ENCODE results near the gene CCDC150. TPM values are rescaled to one million over a fixed set of nuclear protein-coding genes. Genes with fewer than 3 reads are reported as not detected.
"Not testable (repeated sequence)": the region's sequence is repeated elsewhere in the genome, so short reads cannot be mapped to it uniquely, and the experiment has no call there.

Gene CCDC150
- total and polyA plus RNA-seq, 2 donors (not counting 1 experiment from before 2014, with no cell fraction given) = 0.70 to 4.9 TPM

DNA sequence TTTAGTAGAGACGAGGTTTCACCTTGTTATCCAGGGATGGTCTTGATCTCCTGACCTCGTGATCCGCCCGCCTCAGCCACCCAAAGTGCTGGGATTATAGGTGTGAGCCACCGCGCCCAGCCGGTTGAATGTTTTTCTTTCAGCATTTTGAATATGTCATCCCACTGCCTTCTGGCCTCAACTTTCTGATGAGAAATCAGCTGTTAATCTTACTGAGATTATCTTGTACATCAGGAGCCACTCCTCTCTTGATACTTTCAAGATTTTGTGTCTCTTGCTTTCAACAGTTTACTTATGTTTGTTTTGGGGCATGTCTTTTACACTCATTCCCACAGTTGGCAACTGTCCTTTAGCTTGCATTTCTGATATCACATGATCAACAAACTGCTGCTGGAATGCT is 46.3 kb downstream of the CCDC150 start:
- intact Hi-C loops (cut with micrococcal nuclease) = no loop called here
- H3K4me1 ChIP-seq (ENCODE audit: control insufficient read depth in 2 of 2, insufficient read depth in 2 of 2, low read length in 2 of 2) = no peaks in the 10 kb centered on the region
- no peak overlapping the region for H3K9ac ChIP-seq (ENCODE audit: low read length)
- no peak overlapping the region for H2AFZ ChIP-seq (ENCODE audit: insufficient read depth, low read depth, low read length, poor library complexity, severe bottlenecking)
- no peaks in the 10 kb centered on the region for H4K20me1 ChIP-seq (ENCODE audit: control insufficient read depth, insufficient read depth, low read length, poor library complexity, severe bottlenecking)
- Mint-ChIP-seq H3K9me3 (ENCODE audit: insufficient read depth) (peaks cover 7% of the 10 kb centered on the region), H3K4me1 (peaks cover 4% of the 10 kb centered on the region), H3K27me3 (no peaks in the 10 kb centered on the region), H3K27ac (no peak overlapping the region), H3K4me3 (no peak overlapping the region)
- no peak overlapping the region for H3K4me3 ChIP-seq (ENCODE audit: control extremely low read depth in 1 of 5, extremely low read depth in 1 of 5, insufficient read depth in 1 of 5, low read depth in 2 of 5, low read length in 4 of 5)
- no peaks in the 10 kb centered on the region for H3K27me3 ChIP-seq (replicated peaks in 1 of 4; ENCODE audit: control extremely low read depth in 1 of 4, control insufficient read depth in 3 of 4, insufficient read depth in 4 of 4, low read length in 3 of 4)
- TF ChIP-seq, protein P1, sequence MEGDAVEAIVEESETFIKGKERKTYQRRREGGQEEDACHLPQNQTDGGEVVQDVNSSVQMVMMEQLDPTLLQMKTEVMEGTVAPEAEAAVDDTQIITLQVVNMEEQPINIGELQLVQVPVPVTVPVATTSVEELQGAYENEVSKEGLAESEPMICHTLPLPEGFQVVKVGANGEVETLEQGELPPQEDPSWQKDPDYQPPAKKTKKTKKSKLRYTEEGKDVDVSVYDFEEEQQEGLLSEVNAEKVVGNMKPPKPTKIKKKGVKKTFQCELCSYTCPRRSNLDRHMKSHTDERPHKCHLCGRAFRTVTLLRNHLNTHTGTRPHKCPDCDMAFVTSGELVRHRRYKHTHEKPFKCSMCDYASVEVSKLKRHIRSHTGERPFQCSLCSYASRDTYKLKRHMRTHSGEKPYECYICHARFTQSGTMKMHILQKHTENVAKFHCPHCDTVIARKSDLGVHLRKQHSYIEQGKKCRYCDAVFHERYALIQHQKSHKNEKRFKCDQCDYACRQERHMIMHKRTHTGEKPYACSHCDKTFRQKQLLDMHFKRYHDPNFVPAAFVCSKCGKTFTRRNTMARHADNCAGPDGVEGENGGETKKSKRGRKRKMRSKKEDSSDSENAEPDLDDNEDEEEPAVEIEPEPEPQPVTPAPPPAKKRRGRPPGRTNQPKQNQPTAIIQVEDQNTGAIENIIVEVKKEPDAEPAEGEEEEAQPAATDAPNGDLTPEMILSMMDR (IDR thresholded peaks at IDR 0.05) = no peak
- no peak for TF ChIP-seq EZH2 (IDR thresholded peaks at IDR 0.05; ENCODE audit: borderline replicate concordance, insufficient read depth, low read depth, low read length, poor library complexity, severe bottlenecking)
- DNase-seq (no peak), ATAC-seq (ENCODE audit: low read depth) (no peak)
- H3K27ac ChIP-seq (ENCODE audit: low read length in 2 of 2) = no peak overlapping the region
- CTCF ChIA-PET = no interaction called here
- no peak overlapping the region for H3K4me2 ChIP-seq (replicated peaks; ENCODE audit: low read depth, low read length, poor library complexity, severe bottlenecking)
- H3K9me3 ChIP-seq (ENCODE audit: control extremely low read depth in 1 of 3, control insufficient read depth in 2 of 3, insufficient read depth in 1 of 3, low read length in 2 of 3) = peaks cover 3 to 7% (median 5%) of the 10 kb centered on the region in 3 donors
- H3K79me2 ChIP-seq (ENCODE audit: control insufficient read depth, insufficient read depth, low read length) = no peaks in the 10 kb centered on the region
- WGBS (ENCODE audit: insufficient coverage) = 100% methylated on average over 7 of the region's 7 CpGs
- POLR2A ChIA-PET = no interaction called here
- no peaks in the 10 kb centered on the region for H3K36me3 ChIP-seq (replicated peaks in 1 of 2; ENCODE audit: control extremely low read depth in 1 of 2, control insufficient read depth in 1 of 2, extremely low read depth in 1 of 2, insufficient read depth in 2 of 2, low read length in 1 of 2)

DNA sequence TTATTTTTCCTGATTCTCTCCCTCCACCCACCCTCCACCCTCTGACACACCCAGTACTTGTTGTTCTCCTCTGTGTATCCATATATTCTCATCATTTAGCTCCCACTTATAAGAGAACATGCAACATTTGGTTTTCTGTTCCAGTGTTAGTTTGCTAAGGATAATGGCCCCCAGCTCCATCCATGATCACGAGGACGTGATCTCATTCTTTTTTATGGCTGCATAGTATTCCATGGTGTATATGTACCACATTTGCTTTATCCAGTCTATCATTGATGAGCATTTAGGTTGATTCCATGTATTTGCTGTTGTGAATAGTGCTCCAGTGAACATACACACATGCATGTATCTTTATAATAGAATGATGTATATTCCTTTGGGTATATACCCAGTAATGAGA is 47.2 kb downstream of the CCDC150 start:
- H3K9me3 ChIP-seq (ENCODE audit: control extremely low read depth in 1 of 3, control insufficient read depth in 2 of 3, insufficient read depth in 1 of 3, low read length in 2 of 3); CTCF ChIA-PET; H3K79me2 ChIP-seq (ENCODE audit: control insufficient read depth, insufficient read depth, low read length); H3K4me2 ChIP-seq (replicated peaks; ENCODE audit: low read depth, low read length, poor library complexity, severe bottlenecking); H3K27me3 Mint-ChIP-seq; H3K4me1 ChIP-seq (ENCODE audit: control insufficient read depth in 2 of 2, insufficient read depth in 2 of 2, low read length in 2 of 2); H3K36me3 ChIP-seq (replicated peaks in 1 of 2; ENCODE audit: control extremely low read depth in 1 of 2, control insufficient read depth in 1 of 2, extremely low read depth in 1 of 2, insufficient read depth in 2 of 2, low read length in 1 of 2); H4K20me1 ChIP-seq (ENCODE audit: control insufficient read depth, insufficient read depth, low read length, poor library complexity, severe bottlenecking); ATAC-seq (ENCODE audit: low read depth); DNase-seq; H3K27ac Mint-ChIP-seq; H2AFZ ChIP-seq (ENCODE audit: insufficient read depth, low read depth, low read length, poor library complexity, severe bottlenecking); POLR2A ChIA-PET; H3K27me3 ChIP-seq (replicated peaks in 1 of 4; ENCODE audit: control extremely low read depth in 1 of 4, control insufficient read depth in 3 of 4, insufficient read depth in 4 of 4, low read length in 3 of 4); H3K4me3 ChIP-seq (ENCODE audit: control extremely low read depth in 1 of 5, extremely low read depth in 1 of 5, insufficient read depth in 1 of 5, low read depth in 2 of 5, low read length in 4 of 5); H3K9me3 Mint-ChIP-seq (ENCODE audit: insufficient read depth); H3K9ac ChIP-seq (ENCODE audit: low read length); H3K4me1 Mint-ChIP-seq; H3K27ac ChIP-seq (ENCODE audit: low read length in 2 of 2); intact Hi-C loops (cut with micrococcal nuclease); H3K4me3 Mint-ChIP-seq: not testable (repeated sequence)
- WGBS (ENCODE audit: insufficient coverage) = no CpG with 5 or more reads among the region's 2 CpGs

All from B cell (primary cell).